Heart right ventricle (tissue), 16 donors: Measurements from ENCODE around the gene FCHO1. TPM values are rescaled to one million over a fixed set of nuclear protein-coding genes. Genes with fewer than 3 reads are reported as not detected.

Experiments
- ATAC-seq, 8 donors: fragments of 200-7000 bp; cut with Tn5 transposase; one replicate each; pipeline ENCODE4 v1.9.1; 2020; ENCODE audit warnings: mild to moderate bottlenecking in 8 of 8, moderate library complexity in 8 of 8, moderate number of reproducible peaks in 1 of 8
- DNase-seq, 2 donors: peaks; one replicate each; pipeline ENCODE4 v3.0.0-alpha.2; 2020
- H3K27ac ChIP-seq, 10 donors: fragments of 200-600 bp; sonication (generic) in 2 of 10; one replicate each; pipeline versions ENCODE4 v1.5.0 to v1.8.0; 2020 to 2022; ENCODE audit warnings: mild to moderate bottlenecking in 3 of 10
- H3K27me3 ChIP-seq, 7 donors: fragments of 200-600 bp; one replicate each; pipeline ENCODE4 v1.8.0; 2021 to 2022; ENCODE audit warnings: mild to moderate bottlenecking in 2 of 7
- H3K36me3 ChIP-seq, 9 donors: fragments of 200-600 bp; sonication (generic) in 1 of 9; one replicate each; pipeline versions ENCODE4 v1.5.0 to v1.8.0; 2020 to 2022; ENCODE audit warnings: mild to moderate bottlenecking in 2 of 9
- H3K4me1 ChIP-seq, 9 donors: fragments of 200-600 bp; sonication (generic) in 1 of 9; one replicate each; pipeline versions ENCODE4 v1.5.0 to v1.8.0; 2020 to 2022; ENCODE audit warnings: mild to moderate bottlenecking in 4 of 9
- H3K4me3 ChIP-seq, 10 donors: fragments of 200-600 bp; sonication (generic) in 2 of 10; one replicate each; pipeline versions ENCODE4 v1.5.0 to v1.8.0; 2020 to 2022; ENCODE audit warnings: mild to moderate bottlenecking in 7 of 10, moderate library complexity in 2 of 10
- H3K9me3 ChIP-seq, 11 donors: fragments of 200-600 bp in 10 of 11; sonication (generic) in 2 of 11; one replicate each; pipeline versions ENCODE4 v1.5.0 to v1.8.0; 2013 to 2022; ENCODE audit warnings: mild to moderate bottlenecking in 2 of 11, control low read depth in 1 of 11, moderate library complexity in 1 of 11
- WGBS, 2 donors: extraction: QIAGEN DNeasy Blood & Tissue Kit; methylation state at CpG; one replicate each; pipeline ENCODE4 v1.1.7; 2013; ENCODE audit warnings: inconsistent platforms in 1 of 2; 5-methylcytosine and 5-hydroxymethylcytosine counted together
- intact Hi-C, 10 donors: fragments of 100-400 bp; cut with DNase I; formaldehyde crosslinking; loops; one replicate each; pipeline versions ENCODE4 v1.11.1 to v1.14.2; 2022
- polyA plus RNA-seq, 2 donors: library from polyadenylated mRNA; stranded (reverse); fragments of 200-250 nt; gene quantifications; one replicate each; pipeline ENCODE4 v1.2.3, GENCODE V29; 2013
- total RNA-seq, 10 donors: library from RNA; stranded (reverse); fragmentation: NEBNext Ultra II Directional in 3 of 10; extraction: Animal tissue kit (Norgen Biotek cat#: 25700) in 3 of 10; gene quantifications; one replicate each; pipeline versions ENCODE4 v1.2.1 to v1.2.4, GENCODE V29; 2021 to 2023
- TF ChIP-seq, protein P1 (sequence below), 9 donors: fragments of 200-600 bp; sonication (generic) in 2 of 9; IDR thresholded peaks; one replicate each; pipeline versions ENCODE4 v1.5.0 to v1.8.0; 2021 to 2022; ENCODE audit warnings: antibody characterized with exemption in 9 of 9, mild to moderate bottlenecking in 5 of 9, moderate library complexity in 1 of 9
- donor health status: Arrhythmogenic right ventricular cardiomyopathy.
- donor health status: ischemic (EF 13 %, LVEDD 7.1; RV severe dilation, severe dysfunction).
- donor health status: healthy with polysubstance abuse.
- donor health status: DM: no; HTN: yes; CAD: no.
- donor health status: DM: no; HTN: no; CAD: no.
- donor health status: ischemic (EF 25% LVEDD 6.9; RV normal size, moderate dysfunction).
- donor health status: ischemic (EF 25% LVEDD 5.7; RV mildly dilated, moderate dysfunction).
- donor health status: healthy.
- donor health status: DM: yes; HTN: yes; CAD: no.
- donor health status: Ischemic cardiomyopathy.
- donor health status: ischemic (EF 35%, LVEDD 5.7; RV mildly dilated, moderate dysfunction).
- donor health status: nonischemic (EF 11% LVEDD 7.7; RV severe dilation, severe dysfunction).
- donor health status: DM: yes; HTN: yes; CAD: no.
- donor health status: PGD.
- donor health status: ischemic (EF 29% LVEDD 5.4; RV normal size, mild dysfunction).
- donor health status: nonischemic (EF 23%, LVEDD 6.1; RV moderate dilation, normal function).

FCHO1 gene
- total and polyA plus RNA-seq, 12 donors = 0.21 to 2.6 (median 0.73) TPM

DNA sequence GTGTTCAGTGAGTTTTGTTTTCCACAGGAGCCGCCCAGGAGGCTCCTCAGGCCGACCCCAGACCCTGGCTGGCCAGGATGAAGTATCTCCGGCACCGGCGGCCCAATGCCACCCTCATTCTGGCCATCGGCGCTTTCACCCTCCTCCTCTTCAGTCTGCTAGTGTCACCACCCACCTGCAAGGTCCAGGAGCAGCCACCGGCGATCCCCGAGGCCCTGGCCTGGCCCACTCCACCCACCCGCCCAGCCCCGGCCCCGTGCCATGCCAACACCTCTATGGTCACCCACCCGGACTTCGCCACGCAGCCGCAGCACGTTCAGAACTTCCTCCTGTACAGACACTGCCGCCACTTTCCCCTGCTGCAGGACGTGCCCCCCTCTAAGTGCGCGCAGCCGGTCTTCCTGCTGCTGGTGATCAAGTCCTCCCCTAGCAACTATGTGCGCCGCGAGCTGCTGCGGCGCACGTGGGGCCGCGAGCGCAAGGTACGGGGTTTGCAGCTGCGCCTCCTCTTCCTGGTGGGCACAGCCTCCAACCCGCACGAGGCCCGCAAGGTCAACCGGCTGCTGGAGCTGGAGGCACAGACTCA lies 56.5 kb downstream of the FCHO1 start:
- Histone ChIP-seq H3K4me1 (peaks cover 0 to 10% (median 0%) of the 10 kb centered on the region in 9 donors), H3K36me3 (no peaks in the 10 kb centered on the region), H3K27ac (no peak overlapping the region), H3K4me3 (no peak overlapping the region), H3K9me3 (peaks cover 0 to 8% (median 0%) of the 10 kb centered on the region in 11 donors), H3K27me3 (peaks cover 0 to 76% (median 31%) of the 10 kb centered on the region in 7 donors)
- WGBS, 2 donors = 47 to 58% methylated on average over 35 to 38 of the region's 38 CpGs
- no peak for DNase-seq
- intact Hi-C loops = no loop called here
- TF ChIP-seq, protein P1, sequence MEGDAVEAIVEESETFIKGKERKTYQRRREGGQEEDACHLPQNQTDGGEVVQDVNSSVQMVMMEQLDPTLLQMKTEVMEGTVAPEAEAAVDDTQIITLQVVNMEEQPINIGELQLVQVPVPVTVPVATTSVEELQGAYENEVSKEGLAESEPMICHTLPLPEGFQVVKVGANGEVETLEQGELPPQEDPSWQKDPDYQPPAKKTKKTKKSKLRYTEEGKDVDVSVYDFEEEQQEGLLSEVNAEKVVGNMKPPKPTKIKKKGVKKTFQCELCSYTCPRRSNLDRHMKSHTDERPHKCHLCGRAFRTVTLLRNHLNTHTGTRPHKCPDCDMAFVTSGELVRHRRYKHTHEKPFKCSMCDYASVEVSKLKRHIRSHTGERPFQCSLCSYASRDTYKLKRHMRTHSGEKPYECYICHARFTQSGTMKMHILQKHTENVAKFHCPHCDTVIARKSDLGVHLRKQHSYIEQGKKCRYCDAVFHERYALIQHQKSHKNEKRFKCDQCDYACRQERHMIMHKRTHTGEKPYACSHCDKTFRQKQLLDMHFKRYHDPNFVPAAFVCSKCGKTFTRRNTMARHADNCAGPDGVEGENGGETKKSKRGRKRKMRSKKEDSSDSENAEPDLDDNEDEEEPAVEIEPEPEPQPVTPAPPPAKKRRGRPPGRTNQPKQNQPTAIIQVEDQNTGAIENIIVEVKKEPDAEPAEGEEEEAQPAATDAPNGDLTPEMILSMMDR (IDR thresholded peaks at IDR 0.05) = no peak
- ATAC-seq = no peak

DNA sequence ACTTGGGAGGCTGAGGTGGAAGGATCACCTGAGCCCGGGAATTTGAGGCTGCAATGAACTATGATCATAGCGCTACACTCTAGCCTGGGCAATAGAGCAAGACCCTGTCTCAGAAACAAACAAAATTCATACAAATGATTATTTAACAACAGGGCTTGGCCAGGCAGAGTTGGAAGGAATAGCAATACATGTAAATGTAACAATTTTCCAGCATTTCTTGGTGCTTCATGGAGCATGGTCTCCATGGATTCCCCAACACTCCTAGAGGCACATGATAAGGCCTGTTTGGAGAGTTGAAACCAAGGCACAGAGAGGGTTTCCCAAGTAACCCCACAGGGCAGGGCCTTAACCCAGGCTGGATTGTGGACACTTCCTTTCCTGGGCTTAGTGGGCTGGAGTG lies 59.8 kb downstream of the FCHO1 start:
- no peak overlapping the region for H3K4me3 ChIP-seq
- WGBS, 2 donors = 95 to 100% methylated on average over 2 of the region's 2 CpGs
- DNase-seq (no peak), ATAC-seq (no peak)
- H3K4me1 ChIP-seq = no peaks in the 10 kb centered on the region
- H3K27ac ChIP-seq = no peak overlapping the region
- H3K36me3 ChIP-seq = no peaks in the 10 kb centered on the region
- peaks cover 0 to 78% (median 40%) of the 10 kb centered on the region in 7 donors for H3K27me3 ChIP-seq
- peaks cover 0 to 8% (median 0%) of the 10 kb centered on the region in 11 donors for H3K9me3 ChIP-seq
- intact Hi-C loops = no loop called here
- TF ChIP-seq, protein P1 (IDR thresholded peaks at IDR 0.05) = no peak

DNA sequence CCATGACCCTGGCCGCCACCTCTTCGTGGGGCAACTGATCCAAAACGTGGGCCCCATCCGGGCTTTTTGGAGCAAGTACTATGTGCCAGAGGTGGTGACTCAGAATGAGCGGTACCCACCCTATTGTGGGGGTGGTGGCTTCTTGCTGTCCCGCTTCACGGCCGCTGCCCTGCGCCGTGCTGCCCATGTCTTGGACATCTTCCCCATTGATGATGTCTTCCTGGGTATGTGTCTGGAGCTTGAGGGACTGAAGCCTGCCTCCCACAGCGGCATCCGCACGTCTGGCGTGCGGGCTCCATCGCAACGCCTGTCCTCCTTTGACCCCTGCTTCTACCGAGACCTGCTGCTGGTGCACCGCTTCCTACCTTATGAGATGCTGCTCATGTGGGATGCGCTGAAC lies 60.4 kb downstream of the FCHO1 start:
- no peak overlapping the region for H3K4me3 ChIP-seq
- no peaks in the 10 kb centered on the region for H3K36me3 ChIP-seq
- TF ChIP-seq, protein P1 (IDR thresholded peaks at IDR 0.05) = no peak
- ATAC-seq (no peak), DNase-seq (no peak)
- H3K9me3 ChIP-seq = peaks cover 0 to 8% (median 0%) of the 10 kb centered on the region in 11 donors
- H3K27ac ChIP-seq = no peak overlapping the region
- intact Hi-C loops = no loop called here
- H3K4me1 ChIP-seq = no peaks in the 10 kb centered on the region
- WGBS, 2 donors = 84 to 89% methylated on average over 20 of the region's 20 CpGs
- peaks cover 0 to 78% (median 42%) of the 10 kb centered on the region in 7 donors for H3K27me3 ChIP-seq

DNA sequence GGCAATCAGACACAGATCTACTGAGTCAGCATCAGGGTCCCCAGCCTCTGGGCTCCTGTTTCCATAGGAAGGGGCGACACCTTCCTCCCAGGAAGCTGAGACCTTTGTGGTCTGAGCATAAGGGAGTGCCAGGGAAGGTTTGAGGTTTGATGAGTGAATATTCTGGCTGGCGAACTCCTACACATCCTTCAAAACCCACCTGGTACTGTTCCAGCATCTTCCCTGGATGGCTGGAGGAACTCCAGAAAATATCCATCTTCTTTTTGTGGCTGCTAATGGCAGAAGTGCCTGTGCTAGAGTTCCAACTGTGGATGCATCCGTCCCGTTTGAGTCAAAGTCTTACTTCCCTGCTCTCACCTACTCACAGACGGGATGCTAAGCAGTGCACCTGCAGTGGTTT lies 60.8 kb downstream of the FCHO1 start:
- 60 to 69% methylated on average over 5 of the region's 5 CpGs for WGBS, 2 donors
- ATAC-seq = no peak
- DNase-seq = no peak
- intact Hi-C loops = no loop called here
- Histone ChIP-seq H3K9me3 (peaks cover 0 to 8% (median 0%) of the 10 kb centered on the region in 11 donors), H3K27ac (no peak overlapping the region), H3K4me1 (no peaks in the 10 kb centered on the region), H3K4me3 (no peak overlapping the region), H3K27me3 (peaks cover 0 to 80% (median 44%) of the 10 kb centered on the region in 7 donors), H3K36me3 (no peaks in the 10 kb centered on the region)
- TF ChIP-seq, protein P1 (IDR thresholded peaks at IDR 0.05) = no peak
